ENCODE data around the gene GRAMD4. TPM values are rescaled to one million over a fixed set of nuclear protein-coding genes. Genes with fewer than 3 reads are reported as not detected.

Gene GRAMD4
- polyA plus RNA-seq, 1 experiment, result 7.5 TPM

DNA sequence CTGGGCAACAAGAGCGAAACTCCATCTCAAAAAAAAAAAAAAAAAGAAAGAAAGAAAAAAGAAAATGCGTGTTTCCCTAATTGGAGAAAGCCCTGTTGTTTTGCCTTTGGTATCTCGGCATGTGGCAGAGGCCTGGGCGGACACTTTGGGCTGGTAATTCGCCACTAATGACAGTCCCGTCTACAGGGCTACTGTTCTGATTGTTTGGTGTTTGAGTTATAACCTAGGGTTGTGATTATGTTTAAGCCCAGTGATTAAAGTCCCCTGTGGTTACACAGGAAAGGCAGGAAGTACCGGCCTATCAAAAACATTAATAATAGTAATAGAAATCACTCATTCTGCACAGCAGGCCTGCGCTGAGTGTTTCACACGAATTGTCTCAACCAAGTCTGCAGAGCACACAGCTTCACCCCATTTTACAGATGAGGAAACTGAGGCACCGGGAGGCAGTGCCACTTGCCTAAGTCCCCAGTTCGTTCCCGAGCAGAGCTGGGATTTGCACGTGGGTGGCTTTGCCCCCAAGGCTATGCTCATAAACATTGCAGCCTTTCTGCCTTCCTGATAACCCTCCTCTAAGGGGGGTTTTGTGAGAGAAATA lies 39.1 kb upstream of the GRAMD4 start:
- no peak for DNase-seq (ENCODE audit: low read depth, low spot score)
- ChIA-PET POLR2A (no interaction called here), CTCF (no interaction called here)
- H3K27me3 ChIP-seq (ENCODE audit: control insufficient read depth, insufficient read depth, low read length), result peaks cover 4% of the 10 kb centered on the region
- no peak overlapping the region for H3K27ac ChIP-seq (ENCODE audit: low read depth, low read length)
- H3K9me3 ChIP-seq (ENCODE audit: control insufficient read depth, insufficient read depth, low read length), result no peaks in the 10 kb centered on the region
- no peak overlapping the region for H3K4me3 ChIP-seq (ENCODE audit: low read depth, low read length)
- TF ChIP-seq CTCF (IDR thresholded peaks at IDR 0.05; ENCODE audit: low read depth, low read length), result no peak

DNA sequence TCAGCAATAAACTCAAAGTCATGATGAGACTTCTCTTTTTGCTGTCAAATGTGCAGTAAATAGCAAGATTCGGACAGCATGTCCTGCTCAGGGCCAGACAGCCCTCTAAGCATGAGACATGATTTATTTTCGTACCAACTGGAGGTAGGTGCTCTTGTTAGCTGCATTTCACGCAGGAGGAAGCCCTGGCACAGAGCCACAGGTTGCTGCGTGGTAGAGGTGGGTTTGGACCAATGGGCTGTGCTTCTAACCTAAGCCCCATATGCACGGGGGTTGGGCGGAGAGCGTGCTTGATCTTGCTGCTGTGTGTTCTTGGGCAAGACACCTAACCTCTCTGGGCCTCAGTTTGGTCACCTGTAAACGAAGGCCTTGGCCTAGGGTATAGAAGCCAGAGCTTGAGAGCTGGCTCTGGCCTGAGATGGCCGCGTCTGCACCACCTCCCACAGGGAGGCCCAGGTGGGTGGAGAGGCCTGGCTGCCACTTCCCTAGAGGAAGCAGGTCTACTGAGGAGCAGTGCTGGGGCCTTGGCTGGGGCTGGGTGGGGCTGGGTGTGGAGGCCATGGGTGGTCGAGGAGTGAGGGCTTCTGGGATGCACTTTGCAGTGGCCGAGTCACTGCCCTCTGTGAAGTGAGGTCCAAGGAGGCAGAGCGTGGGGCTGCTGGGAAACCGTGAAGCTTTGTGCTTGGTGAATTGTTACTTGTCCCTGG lies 38.5 kb upstream of the GRAMD4 start:
- H3K4me3 ChIP-seq (ENCODE audit: low read depth, low read length), result no peak overlapping the region
- CTCF ChIA-PET, result no interaction called here
- H3K27me3 ChIP-seq (ENCODE audit: control insufficient read depth, insufficient read depth, low read length), result peaks cover 6% of the 10 kb centered on the region
- TF ChIP-seq CTCF (IDR thresholded peaks at IDR 0.05; ENCODE audit: low read depth, low read length), result no peak
- POLR2A ChIA-PET, result no interaction called here
- DNase-seq (ENCODE audit: low read depth, low spot score), result no peak
- H3K27ac ChIP-seq (ENCODE audit: low read depth, low read length), result no peak overlapping the region
- H3K9me3 ChIP-seq (ENCODE audit: control insufficient read depth, insufficient read depth, low read length), result no peaks in the 10 kb centered on the region

DNA sequence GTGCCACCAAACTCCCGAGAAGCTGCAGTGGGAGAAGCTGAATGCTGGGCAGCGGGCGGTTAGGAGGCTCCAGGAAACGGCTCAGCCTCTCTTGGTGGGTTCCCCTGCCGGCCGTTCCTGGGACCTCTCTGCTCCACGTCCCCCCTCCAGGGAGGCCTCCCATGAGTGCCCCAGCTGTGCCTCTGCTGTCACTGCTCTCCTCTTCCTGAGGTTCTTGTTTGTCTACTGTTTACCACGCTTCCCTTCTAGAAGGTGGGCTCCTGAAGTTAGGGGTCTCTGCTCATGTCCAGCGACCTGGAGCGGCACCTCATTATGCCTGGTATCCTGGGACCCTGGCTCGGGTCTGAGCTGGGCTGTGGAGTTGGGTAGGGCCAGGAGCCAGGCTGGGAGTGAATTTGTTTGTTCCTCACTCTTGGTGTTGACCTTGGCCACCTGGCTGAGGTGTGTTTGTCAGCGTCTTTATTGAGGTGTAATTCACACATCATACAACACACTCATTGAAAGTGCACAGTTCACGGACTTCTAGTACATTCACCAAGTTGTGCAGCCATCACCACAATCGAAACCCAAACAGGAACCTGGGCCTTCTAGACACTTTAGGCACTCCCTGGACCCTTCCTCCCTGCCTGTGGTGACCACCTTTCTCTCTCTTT lies 37.8 kb upstream of the GRAMD4 start:
- peaks cover 6% of the 10 kb centered on the region for H3K27me3 ChIP-seq (ENCODE audit: control insufficient read depth, insufficient read depth, low read length)
- H3K4me3 ChIP-seq (ENCODE audit: low read depth, low read length), result no peak overlapping the region
- TF ChIP-seq CTCF (IDR thresholded peaks at IDR 0.05; ENCODE audit: low read depth, low read length), result no peak
- H3K9me3 ChIP-seq (ENCODE audit: control insufficient read depth, insufficient read depth, low read length), result no peaks in the 10 kb centered on the region
- H3K27ac ChIP-seq (ENCODE audit: low read depth, low read length), result no peak overlapping the region
- no peak for DNase-seq (ENCODE audit: low read depth, low spot score)
- ChIA-PET CTCF (no interaction called here), POLR2A (no interaction called here)

- Histone ChIP-seq H3K9me3 (ENCODE audit: control insufficient read depth, insufficient read depth, low read length) (no peaks in the 10 kb centered on the region), H3K27ac (ENCODE audit: low read depth, low read length) (no peak overlapping the region), H3K4me3 (ENCODE audit: low read depth, low read length) (no peak overlapping the region), H3K27me3 (ENCODE audit: control insufficient read depth, insufficient read depth, low read length) (peaks cover 4% of the 10 kb centered on the region)
- no peak for DNase-seq (ENCODE audit: low read depth, low spot score)
- CTCF ChIA-PET, result no interaction called here
- no peak for TF ChIP-seq CTCF (IDR thresholded peaks at IDR 0.05; ENCODE audit: low read depth, low read length)
- POLR2A ChIA-PET, result no interaction called here
Measured at GRCh38 chr22:46583571-46583970, 36.6 kb upstream of the GRAMD4 start.

All from AG04450 (cell line).